Kidney (tissue), 14 donors: ENCODE data around the gene GK. TPM values are rescaled to one million over a fixed set of nuclear protein-coding genes. Genes with fewer than 3 reads are reported as not detected.

Source experiments
- DNase-seq, 5 donors: peaks; one replicate each; pipeline ENCODE4 v3.0.0-alpha.2; 2013 to 2020
- FAIRE-seq: peaks from 2 replicates; lab custom pipeline; 2012; peaks lifted over from hg19 to GRCh38; lab: Jason Lieb, UNC
- H3K27ac ChIP-seq, 2 donors: one replicate each; pipeline ENCODE4 v1.7.0; 2013; ENCODE audit warnings: low read depth in 2 of 2, low read length in 2 of 2, inconsistent platforms in 1 of 2
- H3K27me3 ChIP-seq: one replicate; pipeline ENCODE4 v1.7.1; 2013; ENCODE audit warnings: low read length, inconsistent platforms; ENCODE audit not compliant: control insufficient read depth, insufficient read depth
- H3K36me3 ChIP-seq, 3 donors: one replicate each; pipeline versions ENCODE4 v1.7.0 to v1.7.1; 2013; ENCODE audit warnings: low read length in 3 of 3, control low read depth in 1 of 3, inconsistent platforms in 1 of 3; ENCODE audit not compliant: insufficient read depth in 3 of 3, control insufficient read depth in 2 of 3
- H3K4me1 ChIP-seq, 3 donors: one replicate each; pipeline versions ENCODE4 v1.7.0 to v1.7.1; 2013; ENCODE audit warnings: low read length in 3 of 3, inconsistent platforms in 1 of 3, low read depth in 1 of 3; ENCODE audit not compliant: control insufficient read depth in 2 of 3, insufficient read depth in 2 of 3
- H3K4me3 ChIP-seq, 3 donors: one replicate each; pipeline versions ENCODE4 v1.7.0 to v1.8.1; 2013; ENCODE audit warnings: low read length in 3 of 3, control low read depth in 1 of 3, inconsistent platforms in 1 of 3
- H3K9ac ChIP-seq, 3 donors: one replicate each; pipeline versions ENCODE4 v1.7.0 to v1.7.1; 2013; ENCODE audit warnings: low read length in 3 of 3, control low read depth in 1 of 3, inconsistent platforms in 1 of 3
- H3K9me3 ChIP-seq, 3 donors: one replicate each; pipeline versions ENCODE4 v1.7.0 to v1.7.1; 2013; ENCODE audit warnings: low read length in 3 of 3, control low read depth in 1 of 3, inconsistent platforms in 1 of 3; ENCODE audit not compliant: control insufficient read depth in 2 of 3, insufficient read depth in 1 of 3
- CTCF ChIP-seq: IDR thresholded peaks from 3 replicates; pipeline ENCODE4 v1.5.1; 2012; ENCODE audit warnings: mild to moderate bottlenecking, moderate library complexity, borderline replicate concordance; ENCODE audit not compliant: insufficient read depth; ENCODE audit errors: extremely low read depth
- intact Hi-C: fragments of 100-400 bp; cut with DNase I; formaldehyde crosslinking; loops from one replicate; pipeline ENCODE4 v1.11.1; 2022
- polyA plus RNA-seq: library from polyadenylated mRNA; stranded (reverse); fragments of 350-450 nt; fragmentation: Illumina TruSeq; extraction: RNeasy Lipid Tissue Mini Kit (QIAGEN cat#74804); gene quantifications from one replicate; pipeline ENCODE4 v1.2.3, GENCODE V29; 2014; ENCODE audit warnings: low read depth, low replicate concordance; ENCODE audit not compliant: insufficient read depth
- total RNA-seq: library from RNA; stranded (reverse); fragmentation: NEBNext Ultra II Directional; extraction: Animal tissue kit (Norgen Biotek cat#: 25700); gene quantifications from one replicate; pipeline ENCODE4 v1.2.1, GENCODE V29; 2021
- donor health status: control.
- donor health status: control.
- donor health status: control.
- donor health status: control.
- donor health status: control.
- donor health status: DM: yes; HTN: yes; CAD: no.
- donor health status: Normal renal cell carcinoma (clear cell type).

Gene GK
- total and polyA plus RNA-seq, 2 donors from 2014 or later = 12.5 to 73.8 TPM

DNA sequence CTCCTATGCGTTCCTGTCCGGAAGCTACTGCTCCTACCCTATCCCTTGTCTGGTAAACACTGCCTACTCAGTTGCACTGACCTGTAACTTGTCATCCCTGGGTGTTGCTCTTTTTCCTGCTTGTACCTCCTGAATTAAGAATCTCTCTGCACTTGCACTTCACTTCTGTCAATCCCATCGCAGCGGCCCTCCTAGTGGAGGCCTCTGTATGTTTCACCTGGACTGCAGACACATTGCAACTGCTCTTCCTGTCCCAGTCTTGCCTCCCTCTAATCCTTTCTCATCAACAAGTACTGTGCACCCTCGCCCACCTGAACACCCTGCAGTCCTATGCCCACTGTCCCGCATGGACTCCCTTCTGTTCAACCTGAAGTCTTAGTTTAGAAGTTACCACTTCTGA lies 8.0 kb downstream of the GK start:
- intact Hi-C loops = no loop called here
- Histone ChIP-seq H3K36me3 (no peaks in the 10 kb centered on the region), H3K27me3 (no peaks in the 10 kb centered on the region), H3K4me1 (no peaks in the 10 kb centered on the region), H3K4me3 (no peak overlapping the region), H3K9me3 (no peaks in the 10 kb centered on the region), H3K27ac (no peak overlapping the region), H3K9ac (no peak overlapping the region)
- TF ChIP-seq CTCF = no peak
- FAIRE-seq (no peak), DNase-seq (no peak)

- Histone ChIP-seq H3K27ac (no peak overlapping the region), H3K9ac (no peak overlapping the region), H3K9me3 (no peaks in the 10 kb centered on the region), H3K27me3 (no peaks in the 10 kb centered on the region), H3K4me1 (no peaks in the 10 kb centered on the region), H3K4me3 (no peak overlapping the region), H3K36me3 (no peaks in the 10 kb centered on the region)
- no peak for DNase-seq
- no peak for FAIRE-seq
- intact Hi-C loops = no loop called here
- no peak for TF ChIP-seq CTCF
Measured at GRCh38 chrX:30663322-30663721, 10.1 kb downstream of the GK start.

GRCh38 chrX:30665471-30665870 lies 12.2 kb downstream of the GK start:
- no peaks in the 10 kb centered on the region for H3K36me3 ChIP-seq
- H3K27ac ChIP-seq = no peak overlapping the region
- intact Hi-C loops = no loop called here
- FAIRE-seq = no peak
- no peaks in the 10 kb centered on the region for H3K27me3 ChIP-seq
- H3K4me3 ChIP-seq = no peak overlapping the region
- H3K9me3 ChIP-seq = no peaks in the 10 kb centered on the region
- no peaks in the 10 kb centered on the region for H3K4me1 ChIP-seq
- no peak for DNase-seq
- TF ChIP-seq CTCF = no peak
- H3K9ac ChIP-seq = no peak overlapping the region

DNA sequence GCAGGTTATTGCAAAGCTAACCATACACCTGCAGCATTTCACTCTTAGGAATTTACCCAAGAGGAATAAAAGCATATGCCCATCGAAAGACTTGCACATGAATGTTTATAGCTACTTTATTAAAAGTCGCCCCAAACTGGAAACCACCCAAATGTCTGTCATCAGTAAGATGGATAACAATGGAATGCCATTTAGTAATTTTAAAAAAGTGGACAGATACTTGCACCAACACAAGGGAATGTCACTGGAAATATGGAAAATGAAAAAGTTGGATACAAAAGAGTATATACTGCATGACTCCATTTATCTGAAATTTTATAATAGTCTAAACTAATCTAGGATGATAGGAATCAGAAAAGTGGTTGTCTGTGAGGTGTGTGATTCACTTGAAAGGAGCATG lies 12.9 kb downstream of the GK start:
- Histone ChIP-seq H3K9ac (no peak overlapping the region), H3K27ac (no peak overlapping the region), H3K4me1 (no peaks in the 10 kb centered on the region), H3K4me3 (no peak overlapping the region), H3K36me3 (no peaks in the 10 kb centered on the region), H3K9me3 (no peaks in the 10 kb centered on the region), H3K27me3 (no peaks in the 10 kb centered on the region)
- intact Hi-C loops = no loop called here
- no peak for FAIRE-seq
- no peak for DNase-seq
- no peak for TF ChIP-seq CTCF
